HepG2 (cell line): Measurements from ENCODE around the gene ANKRD6. TPM values are rescaled to one million over a fixed set of nuclear protein-coding genes. Genes with fewer than 3 reads are reported as not detected.

Experiments
- AKNA ChIP-seq: sonication (generic); formaldehyde crosslinking; IDR thresholded peaks from 2 replicates; pipeline ENCODE4 v1.4.0; 2020; ENCODE audit warnings: missing genetic modification reagents, borderline replicate concordance
- HOXA7 ChIP-seq: sonication (generic); formaldehyde crosslinking; IDR thresholded peaks from 2 replicates; pipeline ENCODE4 v1.8.1; 2022; ENCODE audit warnings: mild to moderate bottlenecking, missing genetic modification reagents, moderate library complexity
- IRX3 ChIP-seq: sonication (generic); formaldehyde crosslinking; IDR thresholded peaks from 2 replicates; pipeline ENCODE4 v1.8.1; 2023; ENCODE audit warnings: mild to moderate bottlenecking, low read depth, missing genetic modification reagents, borderline replicate concordance
- KAT2B ChIP-seq: fragments of 150-350 bp; IDR thresholded peaks from 2 replicates; pipeline ENCODE4 v1.6.1; 2014; ENCODE audit warnings: low read depth, low read length, borderline replicate concordance
- LCORL ChIP-seq, 2 experiments: fragments of 450-650 bp in 1 of 2; sonication (generic) in 1 of 2; formaldehyde crosslinking in 1 of 2; IDR thresholded peaks; 2 replicates each; pipeline versions ENCODE4 v1.5.0 to v1.6.1; 2017 to 2020; ENCODE audit warnings: antibody characterized with exemption in 1 of 2, missing genetic modification reagents in 1 of 2
- MAFF ChIP-seq: IDR thresholded peaks from 2 replicates; pipeline ENCODE4 v1.6.1; 2011; ENCODE audit warnings: low read depth, low read length, improper control_type of control experiment
- MEIS2 ChIP-seq: sonication (generic); formaldehyde crosslinking; IDR thresholded peaks from 2 replicates; pipeline ENCODE4 v1.9.0; 2021; ENCODE audit warnings: mild to moderate bottlenecking, missing genetic modification reagents
- MLLT10 ChIP-seq: sonication (generic); formaldehyde crosslinking; IDR thresholded peaks from 2 replicates; pipeline ENCODE4 v1.4.0; 2020; ENCODE audit warnings: missing genetic modification reagents
- NCOA5 ChIP-seq: sonication (generic); formaldehyde crosslinking; IDR thresholded peaks from 2 replicates; pipeline ENCODE4 v1.4.0; 2020; ENCODE audit warnings: missing genetic modification reagents
- PAXIP1 ChIP-seq: sonication (generic); formaldehyde crosslinking; conservative IDR thresholded peaks from 2 replicates; pipeline ENCODE4 v1.4.0; 2020; ENCODE audit warnings: mild to moderate bottlenecking, missing genetic modification reagents, moderate library complexity
- PCBP1 ChIP-seq: fragments of 200-400 bp; formaldehyde crosslinking; IDR thresholded peaks from 2 replicates; pipeline ENCODE4 v1.6.1; 2017; ENCODE audit warnings: mild to moderate bottlenecking, low read depth, low read length, borderline replicate concordance
- POGK ChIP-seq: sonication (generic); formaldehyde crosslinking; conservative IDR thresholded peaks from 2 replicates; pipeline ENCODE4 v1.8.0; 2022; ENCODE audit warnings: mild to moderate bottlenecking, moderate library complexity, missing genetic modification reagents
- SCMH1 ChIP-seq: sonication (generic); formaldehyde crosslinking; IDR thresholded peaks from 2 replicates; pipeline ENCODE4 v1.9.0; 2021; ENCODE audit warnings: missing genetic modification reagents, mild to moderate bottlenecking, borderline replicate concordance
- SKI ChIP-seq: fragments of 450-650 bp; IDR thresholded peaks from one replicate; pipeline ENCODE4 v1.6.1; 2018; ENCODE audit warnings: mild to moderate bottlenecking; ENCODE audit not compliant: partially characterized antibody
- ZBTB38 ChIP-seq: sonication (generic); formaldehyde crosslinking; IDR thresholded peaks from 2 replicates; pipeline ENCODE4 v1.5.1; 2020; ENCODE audit warnings: mild to moderate bottlenecking, missing genetic modification reagents
- ZKSCAN5 ChIP-seq: sonication (generic); formaldehyde crosslinking; IDR thresholded peaks from 2 replicates; pipeline ENCODE4 v1.5.1; 2020; ENCODE audit warnings: mild to moderate bottlenecking, missing genetic modification reagents
- ZNF17 ChIP-seq: sonication (generic); formaldehyde crosslinking; IDR thresholded peaks from 2 replicates; pipeline ENCODE4 v1.5.0; 2020; ENCODE audit warnings: mild to moderate bottlenecking, missing genetic modification reagents
- ZNF180 ChIP-seq: sonication (generic); formaldehyde crosslinking; IDR thresholded peaks from 2 replicates; pipeline ENCODE4 v1.4.0; 2020; ENCODE audit warnings: low read depth, missing genetic modification reagents, borderline replicate concordance
- ZNF761 ChIP-seq: sonication (generic); formaldehyde crosslinking; conservative IDR thresholded peaks from 2 replicates; pipeline ENCODE4 v1.4.0; 2020; ENCODE audit warnings: mild to moderate bottlenecking, missing genetic modification reagents
- polyA plus RNA-seq, 8 experiments: library from polyadenylated mRNA; depleted of rRNA in 3 of 8; stranded (reverse) in 7 of 8; unstranded in 1 of 8; fragments of >200 nt; fragmentation: Illumina TruSeq in 4 of 8; extraction: Trizol in 4 of 8; gene quantifications; 2 replicates each; pipeline versions ENCODE4 v1.2.1 to v1.2.3, GENCODE V29; 2011 to 2016; ENCODE audit warnings: low read depth in 4 of 8, missing spikeins in 1 of 8, mixed read lengths in 1 of 8; ENCODE audit not compliant: insufficient read depth in 1 of 8
- total RNA-seq, 5 experiments: library from RNA; depleted of rRNA; stranded (reverse); fragments of >200 nt; fragmentation: Illumina TruSeq; extraction: Trizol; gene quantifications; 2 replicates each; pipeline ENCODE4 v1.2.3, GENCODE V29; 2016; ENCODE audit warnings: low read depth in 1 of 5

The ANKRD6 gene
- total and polyA plus RNA-seq, 2 of the 13 experiments (the other 11 are each of a cell fraction or from before 2014, with no cell fraction given), result 0.18 to 0.36 TPM

- TF ChIP-seq PAXIP1 (CRISPR knock-in tag) (no peak), POGK (CRISPR knock-in tag) (no peak), NCOA5 (CRISPR knock-in tag) (no peak), SKI (peak; percentile 71), MAFF (no peak), IRX3 (no peak), AKNA (CRISPR knock-in tag) (no peak), ZNF17 (CRISPR knock-in tag) (no peak), ZNF180 (CRISPR knock-in tag) (no peak), MEIS2 (CRISPR knock-in tag) (0 out of 2 replicates have a peak, but pooled peaks have one; percentile 31), KAT2B (no peak), LCORL (IDR thresholded peaks at IDR 0.05) (no peak), LCORL (CRISPR knock-in tag; IDR thresholded peaks at IDR 0.05) (peak; percentile 50; the same call in 1 of the 2 replicates), ZKSCAN5 (CRISPR knock-in tag) (no peak), HOXA7 (CRISPR knock-in tag) (no peak), MLLT10 (CRISPR knock-in tag) (no peak), PCBP1 (no peak), ZNF761 (CRISPR knock-in tag) (no peak), SCMH1 (no peak), ZBTB38 (CRISPR knock-in tag) (no peak)
Measured at GRCh38 chr6:89432875-89433251, at the start of gene ANKRD6 (continued).
